ENCODE data around the gene TMEM128.
"Not testable (repeated sequence)": the region's sequence is repeated elsewhere in the genome, so short reads cannot be mapped to it uniquely, and the experiment has no call there.

Gene TMEM128, protein sequence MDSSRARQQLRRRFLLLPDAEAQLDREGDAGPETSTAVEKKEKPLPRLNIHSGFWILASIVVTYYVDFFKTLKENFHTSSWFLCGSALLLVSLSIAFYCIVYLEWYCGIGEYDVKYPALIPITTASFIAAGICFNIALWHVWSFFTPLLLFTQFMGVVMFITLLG

DNA sequence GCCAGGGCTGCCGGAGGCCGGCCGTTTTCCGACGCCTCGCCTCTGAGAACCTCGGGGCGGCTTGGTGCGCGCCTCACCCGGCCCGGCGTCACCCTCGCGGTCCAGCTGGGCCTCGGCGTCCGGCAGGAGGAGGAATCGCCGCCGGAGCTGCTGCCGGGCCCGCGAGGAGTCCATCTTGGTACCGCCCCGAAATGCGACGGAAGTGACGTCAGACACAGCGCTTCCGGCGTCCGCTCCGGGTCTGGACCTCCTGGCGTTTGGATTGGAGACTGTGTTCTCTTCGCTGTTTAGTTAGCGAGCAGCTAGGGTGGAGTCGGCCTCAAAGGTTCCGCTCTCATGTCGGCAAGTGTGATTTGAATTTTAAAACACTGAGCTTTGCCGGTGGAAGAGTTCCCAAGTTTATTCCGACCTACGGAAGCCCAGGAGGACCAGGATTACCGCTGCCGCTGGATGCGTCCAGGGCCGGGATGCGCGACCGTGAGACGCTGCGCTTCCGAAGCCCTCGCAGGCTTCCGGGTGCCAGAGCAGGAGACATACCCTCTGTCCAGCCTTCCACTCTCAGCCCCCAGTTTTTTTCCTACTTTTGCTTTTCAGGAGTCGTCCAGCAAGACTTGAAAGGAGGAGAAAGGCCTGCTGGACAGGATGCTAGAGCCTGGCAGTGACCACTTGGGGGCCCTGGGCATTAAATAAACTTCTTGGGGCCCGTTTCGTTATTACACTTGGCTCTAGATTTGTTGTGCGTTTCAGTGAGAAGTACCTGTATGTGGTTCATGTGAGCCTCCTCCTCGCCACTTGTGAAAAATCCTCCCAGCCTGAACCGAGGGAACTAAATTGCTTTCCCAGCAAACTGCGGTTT lies at the start of gene TMEM128:
TMEM128 (minus strand) TSS at position 195 of the 856 bp plus-strand sequence; CDS start at position 174, 21 bp downstream.
- DNase-seq (ENCODE audit: low read depth) = peak; percentile 76

DNA sequence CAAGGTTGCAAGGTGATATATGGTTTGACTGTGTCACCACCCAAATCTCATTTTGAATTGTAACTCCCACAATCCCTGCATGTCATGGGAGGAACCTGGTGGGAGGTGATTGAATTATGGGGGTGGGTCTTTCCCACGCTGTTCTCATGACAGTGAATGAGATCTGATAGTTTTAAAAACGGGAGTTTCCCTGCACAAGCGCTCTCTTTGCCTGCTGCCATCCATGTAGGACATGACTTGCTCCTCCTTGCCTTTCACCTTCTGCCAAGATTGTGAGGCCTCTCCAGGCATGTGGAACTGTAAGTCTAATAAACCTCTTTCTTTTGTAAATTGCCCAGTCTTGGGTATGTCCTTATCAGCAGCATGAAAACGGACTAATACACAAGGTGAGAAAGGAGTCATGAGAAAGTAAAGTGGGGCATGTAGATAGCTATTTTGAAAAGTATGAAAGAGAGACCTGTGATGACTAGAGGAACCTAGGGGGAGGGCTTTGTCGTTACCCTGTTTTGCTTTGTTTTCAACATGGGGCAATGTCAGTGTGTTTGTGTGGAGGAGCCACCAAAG lies 48.3 kb upstream of the TMEM128 start:
- DNase-seq (ENCODE audit: low read depth) = no peak

DNA sequence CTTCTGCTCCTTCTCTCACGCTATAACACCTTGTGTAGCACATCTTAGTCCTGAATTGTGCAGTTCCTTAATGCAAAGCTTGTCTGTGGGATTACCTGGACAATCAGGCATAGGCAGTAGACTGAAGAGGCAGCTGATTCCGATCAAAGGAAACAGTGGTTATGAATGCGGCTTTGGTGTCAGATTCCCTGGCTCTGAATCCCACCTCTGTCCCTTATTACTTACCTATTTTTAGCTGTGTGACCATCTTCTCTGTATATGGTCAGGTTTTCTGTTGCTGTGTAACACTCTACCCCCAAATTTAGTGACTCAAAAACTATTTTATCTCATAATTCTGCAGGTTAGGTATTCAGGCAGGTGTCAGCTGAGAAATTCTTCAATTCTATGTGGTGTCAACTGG lies 45.3 kb upstream of the TMEM128 start:
- DNase-seq (ENCODE audit: low read depth) = no peak

DNA sequence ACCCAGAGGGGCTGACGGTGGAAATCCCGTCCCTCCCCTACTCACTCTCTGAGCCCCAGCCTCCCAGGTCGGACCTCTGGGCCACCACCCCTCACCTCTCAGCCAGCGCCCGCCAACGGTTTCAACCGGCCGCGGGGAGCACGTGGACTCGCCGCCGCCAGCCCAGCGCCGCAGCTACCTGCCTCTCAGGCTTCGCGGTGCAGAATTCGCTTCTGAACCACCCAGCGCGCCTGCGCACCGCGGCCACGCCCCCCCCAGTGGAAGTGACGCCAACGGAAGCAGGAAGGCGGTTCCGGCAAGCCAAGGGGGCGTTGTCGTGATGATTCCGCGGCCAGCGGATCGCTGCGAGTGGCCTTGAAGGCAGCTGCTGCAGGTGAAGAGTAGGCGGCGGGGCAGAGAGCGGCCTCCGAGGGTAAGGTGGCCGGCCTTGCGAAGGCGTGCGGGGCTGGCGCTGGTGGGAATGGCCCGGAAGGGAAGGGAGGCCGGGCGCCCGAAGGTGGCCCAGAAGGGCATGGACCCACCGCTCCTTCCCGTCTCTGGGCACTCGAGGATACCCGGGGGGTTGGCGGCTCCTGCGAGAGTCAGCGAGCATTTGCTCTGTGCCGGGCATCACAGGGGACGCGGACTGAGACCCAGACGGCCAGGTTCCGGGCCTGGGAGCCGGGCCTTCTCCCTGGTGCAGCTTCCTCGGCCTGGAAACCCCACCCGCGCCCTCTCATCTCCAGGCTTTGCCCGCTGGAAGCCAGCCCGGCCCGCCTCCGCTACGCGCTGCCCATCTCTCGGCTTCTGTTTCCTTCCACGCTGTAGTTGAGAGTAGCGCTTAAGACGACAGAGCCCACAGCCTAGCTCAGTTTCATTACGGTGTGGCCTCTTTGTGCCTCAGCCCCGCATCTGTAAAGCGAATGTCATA lies 42.2 kb upstream of the TMEM128 start, which contains the start of the genes LYAR and ZBTB49:
LYAR (minus strand) TSS at position 214 of the 910 bp plus-strand sequence. CDS start 6,412 bp downstream, outside the sequence.
ZBTB49 (plus strand) TSS at position 311 of the 910 bp plus-strand sequence. CDS start 9,695 bp downstream, outside the sequence.
- DNase-seq (ENCODE audit: low read depth) = peak; percentile 78

DNA sequence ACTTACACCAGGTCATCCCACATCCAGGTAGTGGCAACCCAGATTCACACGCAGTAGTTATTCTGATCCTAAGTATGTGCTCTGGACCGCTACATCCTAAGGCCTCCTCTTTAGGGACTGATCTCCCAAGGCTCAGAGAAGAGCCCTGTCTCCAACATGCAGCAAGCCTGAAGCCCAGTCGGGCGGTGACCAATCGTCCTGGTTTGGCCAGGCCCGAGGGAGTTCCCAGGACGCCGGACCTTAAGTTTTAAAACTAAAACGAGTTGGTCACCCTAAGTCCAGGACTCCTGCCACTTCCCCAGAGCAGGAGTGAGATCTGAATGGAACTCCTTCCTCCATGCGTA lies 41.5 kb upstream of the TMEM128 start:
- no peak for DNase-seq (ENCODE audit: low read depth)

DNA sequence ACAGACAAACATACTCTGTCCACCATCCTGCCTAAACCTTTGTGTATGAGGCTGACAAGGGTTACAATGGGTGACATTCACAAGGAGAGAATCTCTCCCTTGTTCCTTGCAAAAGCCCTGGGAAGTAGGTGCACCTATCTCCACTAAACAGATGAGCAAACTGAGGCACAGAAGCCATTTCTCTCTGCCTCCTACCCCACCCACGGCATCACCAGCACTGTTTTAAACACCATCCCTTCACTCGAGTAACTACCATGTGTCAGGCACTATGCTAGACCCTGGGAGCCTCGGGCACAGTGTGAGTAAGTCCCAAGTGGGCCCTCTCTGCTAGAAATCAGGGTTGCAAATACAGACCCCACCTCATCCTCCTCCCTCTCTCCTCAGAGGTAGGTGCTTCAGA lies 41.0 kb upstream of the TMEM128 start:
- no peak for DNase-seq (ENCODE audit: low read depth)

DNA sequence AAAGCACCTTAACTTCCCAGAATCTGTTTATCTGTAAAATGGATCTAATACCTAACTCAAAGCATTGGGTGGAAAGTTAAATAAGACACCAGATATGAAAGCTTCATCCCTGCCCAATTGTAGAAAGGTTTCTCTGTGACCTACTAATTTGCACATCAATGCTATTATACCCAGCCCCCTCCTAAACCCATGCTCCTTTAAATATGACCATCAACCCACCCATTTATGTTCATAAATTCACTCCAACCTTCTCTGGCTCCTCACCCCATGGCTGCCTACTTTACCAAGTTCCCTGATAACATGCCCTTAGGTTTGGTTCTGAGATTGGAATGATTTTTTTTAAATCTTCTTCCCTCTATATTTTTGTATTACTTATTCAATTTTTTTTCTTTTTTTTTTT lies 40.1 kb upstream of the TMEM128 start:
- no peak for DNase-seq (ENCODE audit: low read depth)

DNA sequence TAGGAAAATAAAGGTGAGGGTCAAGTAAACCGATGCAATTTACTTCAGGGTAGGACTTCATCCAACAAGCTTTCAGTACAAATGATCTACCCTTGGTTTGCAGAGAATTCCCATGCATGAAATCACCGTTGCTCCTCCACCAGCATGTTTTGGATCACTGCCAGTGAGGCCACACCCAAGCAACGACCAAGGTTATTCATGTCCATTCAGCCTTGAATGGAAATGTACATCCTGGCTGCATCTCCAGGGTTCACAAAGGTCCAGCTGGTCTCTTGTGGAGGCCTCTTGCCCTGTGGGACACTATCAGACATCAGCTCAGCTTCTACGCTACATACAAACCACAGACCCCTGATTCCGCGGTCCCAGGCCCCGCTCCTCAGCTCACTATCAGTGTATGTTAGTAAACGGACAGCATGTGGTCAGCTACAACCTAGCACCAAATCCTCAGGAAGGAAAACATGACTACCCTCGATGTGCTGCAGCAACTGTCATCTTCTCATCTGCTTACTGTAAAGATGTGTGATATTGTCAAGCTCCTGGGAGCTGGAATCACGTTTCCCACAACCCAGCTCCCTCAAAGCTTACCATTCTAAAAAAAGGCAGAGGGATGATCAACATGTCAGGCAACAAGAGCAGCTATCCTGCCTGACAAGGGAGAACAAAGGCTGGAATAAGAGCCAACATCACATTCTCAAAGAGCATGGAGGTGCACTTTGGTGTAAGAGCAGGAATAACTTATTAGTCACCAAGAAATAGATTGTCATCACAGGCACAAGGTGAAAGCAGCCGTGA lies 37.0 kb upstream of the TMEM128 start:
- peak; percentile 65 for DNase-seq (ENCODE audit: low read depth)

DNA sequence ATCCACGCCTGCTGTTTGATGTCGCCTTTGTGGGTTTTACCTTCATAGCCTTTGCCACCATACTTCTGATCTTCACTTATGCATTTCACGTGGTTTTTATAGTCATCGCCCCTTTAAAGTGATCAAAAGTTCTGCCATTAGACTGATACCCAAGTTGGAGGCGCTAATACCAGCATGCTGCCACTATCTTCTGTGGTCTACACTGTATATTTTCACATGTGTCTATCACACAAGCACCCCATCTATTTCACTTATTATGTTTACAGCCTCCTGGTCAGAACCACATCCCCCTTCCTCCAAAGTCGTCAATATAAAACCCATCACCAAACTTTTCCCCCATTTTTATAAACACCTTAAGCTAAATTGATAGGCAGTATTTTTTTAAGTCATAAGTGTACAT lies 33.8 kb upstream of the TMEM128 start:
- no peak for DNase-seq (ENCODE audit: low read depth)

DNA sequence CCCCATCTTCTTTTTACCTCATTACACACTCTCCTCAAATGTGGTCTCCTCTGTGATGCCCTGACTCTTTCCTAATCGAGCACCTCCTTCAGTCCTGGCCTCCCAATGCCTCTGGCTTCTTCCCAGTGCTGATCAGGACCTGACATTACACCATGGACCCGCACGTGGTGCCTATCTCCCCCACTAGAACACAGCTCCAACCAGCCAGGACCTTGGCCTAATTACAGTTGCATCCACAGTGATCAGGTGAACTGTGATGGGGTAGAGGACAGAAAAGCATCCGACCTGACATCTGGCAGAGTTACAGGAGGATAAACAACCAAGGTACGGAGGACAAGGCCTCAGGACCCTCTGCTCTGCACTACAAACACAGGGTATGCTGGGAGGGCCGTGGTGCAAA lies 29.5 kb upstream of the TMEM128 start:
- DNase-seq (ENCODE audit: low read depth) = no peak

DNA sequence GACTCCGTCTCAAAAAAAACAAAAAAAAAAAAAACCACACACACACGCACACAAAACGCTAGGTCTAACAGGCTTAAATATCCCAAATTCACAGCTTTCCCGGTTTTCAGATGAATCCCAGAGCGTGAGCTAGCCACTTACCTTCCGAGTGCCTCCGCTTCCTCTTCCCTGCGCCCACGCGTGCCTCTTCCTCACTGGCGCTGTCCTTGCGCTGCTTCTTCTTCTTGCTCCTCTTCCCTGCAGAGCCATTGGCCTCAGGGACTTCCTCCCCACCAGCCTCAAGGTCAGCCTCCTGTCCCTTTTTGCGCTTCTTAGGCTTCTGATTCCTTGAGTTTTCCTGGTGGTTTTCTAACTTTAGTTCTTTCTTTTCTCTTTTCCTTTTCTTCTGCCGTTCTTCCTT lies 26.2 kb upstream of the TMEM128 start:
- no peak for DNase-seq (ENCODE audit: low read depth)

DNA sequence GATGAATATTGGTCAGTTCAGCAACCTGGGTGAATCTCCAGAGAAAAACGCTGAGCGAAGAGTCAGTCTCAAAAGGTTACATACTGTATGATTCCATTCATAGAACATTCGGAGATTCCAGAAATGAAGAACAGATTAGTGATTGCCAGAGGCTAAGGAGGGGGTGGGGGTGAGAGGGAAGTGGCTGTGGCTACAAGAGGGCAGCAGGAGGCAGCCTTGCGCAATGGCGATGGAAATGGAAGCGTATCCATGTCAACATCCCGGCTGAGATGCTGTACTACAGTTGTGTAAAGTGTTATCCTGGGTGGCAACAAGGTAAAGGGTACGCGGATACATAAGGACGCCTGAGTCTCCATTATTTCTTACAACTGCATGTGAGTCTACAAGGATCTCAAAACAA lies 23.9 kb upstream of the TMEM128 start:
- no peak for DNase-seq (ENCODE audit: low read depth)

DNA sequence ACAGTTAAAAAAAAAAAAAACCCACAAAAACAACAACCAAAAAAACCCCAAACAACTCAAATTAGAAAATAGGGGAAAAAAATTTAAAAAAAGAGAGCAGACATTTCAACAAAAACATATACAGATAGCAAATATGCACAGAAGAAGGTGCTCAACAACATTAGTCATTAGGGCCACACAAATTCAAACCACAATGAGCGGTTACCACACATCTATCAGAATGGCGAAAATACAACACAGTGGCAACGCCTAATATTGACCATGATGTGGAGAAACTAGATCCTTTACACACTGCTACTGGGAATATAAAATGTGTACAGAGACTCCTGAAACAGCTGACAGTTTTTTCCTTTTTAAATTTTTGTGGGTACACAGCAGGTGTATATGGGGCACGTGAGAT lies 22.5 kb upstream of the TMEM128 start:
- DNase-seq (ENCODE audit: low read depth) = no peak

DNA sequence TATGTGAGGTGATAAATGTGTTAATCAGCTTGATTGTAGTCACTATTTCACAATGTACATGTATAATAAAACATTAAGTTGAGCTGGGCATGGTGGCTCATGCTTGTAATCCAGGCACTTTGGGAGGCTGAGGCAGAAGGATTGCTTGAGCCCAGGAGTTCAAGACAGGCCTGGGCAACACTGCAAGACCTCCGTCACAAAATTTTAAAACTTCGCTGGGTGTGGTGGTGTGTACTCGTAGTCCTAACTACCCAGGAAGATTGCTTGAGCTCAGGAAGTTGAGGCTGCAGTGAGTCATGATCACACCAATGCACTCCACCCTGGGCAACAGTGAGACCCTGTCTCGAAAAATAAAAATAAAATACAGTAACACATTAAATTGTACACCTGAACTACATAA lies 21.8 kb upstream of the TMEM128 start:
- no peak for DNase-seq (ENCODE audit: low read depth)

DNA sequence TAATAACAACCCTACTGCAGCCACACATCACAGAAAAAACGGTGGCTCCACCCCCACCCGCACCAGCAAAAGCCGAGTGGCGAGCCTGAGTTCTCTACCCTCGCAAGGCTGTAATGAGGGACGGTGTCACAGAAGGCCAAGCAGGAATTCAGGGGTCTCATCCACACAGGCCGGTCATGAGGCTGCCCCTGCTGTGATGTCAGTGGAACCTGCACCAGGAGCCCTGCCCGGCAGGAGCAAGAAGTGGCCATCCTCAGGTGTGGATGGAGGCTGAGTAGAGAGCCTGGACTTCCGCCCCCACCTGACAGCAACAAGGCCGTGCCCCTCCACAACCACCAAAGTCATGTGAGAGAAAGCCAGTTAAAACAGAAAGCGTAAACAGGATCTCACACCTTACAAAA lies 21.3 kb upstream of the TMEM128 start:
- no peak for DNase-seq (ENCODE audit: low read depth)

DNA sequence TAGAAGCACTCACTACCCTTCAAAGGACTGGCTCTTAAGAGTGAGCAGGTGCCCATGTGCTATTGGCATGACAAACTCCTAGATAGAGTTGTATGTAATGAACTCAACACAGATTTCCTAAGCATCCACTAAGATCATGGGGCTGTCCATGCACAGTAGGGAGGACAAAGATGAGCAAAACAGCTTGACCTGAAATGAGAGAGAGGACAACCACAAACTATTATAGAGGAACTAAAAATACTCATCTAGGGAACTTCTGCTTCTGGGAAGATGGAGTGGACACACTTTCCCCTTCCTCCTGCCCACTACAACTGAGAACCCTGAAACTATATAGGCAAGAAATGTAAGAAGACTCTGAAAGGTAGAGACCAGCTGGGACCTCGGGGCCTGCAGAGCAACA lies 20.8 kb upstream of the TMEM128 start:
- no peak for DNase-seq (ENCODE audit: low read depth)

DNA sequence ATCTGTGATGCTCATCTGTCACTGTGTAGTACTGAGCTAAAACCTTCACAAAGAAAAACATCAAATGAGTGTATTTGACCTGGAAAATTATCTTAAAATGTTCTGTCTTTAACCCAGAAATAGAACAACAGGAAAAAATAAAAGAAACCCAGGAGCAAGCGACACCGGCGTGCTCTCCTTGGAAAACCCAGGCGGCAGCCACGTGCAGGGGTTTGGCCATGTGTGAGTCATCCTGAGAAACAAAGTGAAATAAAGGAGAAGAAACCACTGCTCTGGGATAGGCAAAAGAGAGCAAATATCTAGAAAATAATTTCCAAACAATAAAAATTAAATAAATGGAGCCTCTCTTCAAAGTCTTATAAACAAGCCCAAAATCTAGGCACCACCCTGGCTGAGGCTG lies 20.0 kb upstream of the TMEM128 start:
- DNase-seq (ENCODE audit: low read depth) = no peak

DNA sequence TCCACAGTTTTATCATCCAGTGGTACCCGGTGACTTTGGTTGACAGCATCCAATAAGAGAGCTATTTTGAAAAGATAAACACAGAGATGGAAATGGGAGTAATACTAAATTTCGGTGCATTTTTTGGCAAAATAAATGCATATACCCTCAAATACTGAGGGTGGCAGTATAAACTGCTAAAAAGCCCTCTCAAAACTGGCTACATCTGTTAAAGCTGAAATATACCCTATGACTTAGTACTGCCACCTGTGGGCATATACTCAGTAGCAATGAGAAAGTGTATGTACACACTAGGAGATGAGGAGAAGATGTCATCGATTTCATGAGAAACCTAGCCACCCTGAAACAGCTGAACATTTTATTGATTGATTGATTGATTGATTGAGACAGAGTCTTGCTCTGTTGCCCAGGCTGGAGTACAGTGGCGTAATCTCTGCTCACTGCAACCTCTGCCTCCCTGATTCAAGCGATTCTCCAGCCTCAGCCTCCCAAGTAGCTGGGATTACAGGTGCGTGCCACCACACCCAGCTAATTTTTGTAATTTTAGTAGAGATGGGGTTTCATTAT lies 12.2 kb upstream of the TMEM128 start:
- no peak for DNase-seq (ENCODE audit: low read depth)

DNA sequence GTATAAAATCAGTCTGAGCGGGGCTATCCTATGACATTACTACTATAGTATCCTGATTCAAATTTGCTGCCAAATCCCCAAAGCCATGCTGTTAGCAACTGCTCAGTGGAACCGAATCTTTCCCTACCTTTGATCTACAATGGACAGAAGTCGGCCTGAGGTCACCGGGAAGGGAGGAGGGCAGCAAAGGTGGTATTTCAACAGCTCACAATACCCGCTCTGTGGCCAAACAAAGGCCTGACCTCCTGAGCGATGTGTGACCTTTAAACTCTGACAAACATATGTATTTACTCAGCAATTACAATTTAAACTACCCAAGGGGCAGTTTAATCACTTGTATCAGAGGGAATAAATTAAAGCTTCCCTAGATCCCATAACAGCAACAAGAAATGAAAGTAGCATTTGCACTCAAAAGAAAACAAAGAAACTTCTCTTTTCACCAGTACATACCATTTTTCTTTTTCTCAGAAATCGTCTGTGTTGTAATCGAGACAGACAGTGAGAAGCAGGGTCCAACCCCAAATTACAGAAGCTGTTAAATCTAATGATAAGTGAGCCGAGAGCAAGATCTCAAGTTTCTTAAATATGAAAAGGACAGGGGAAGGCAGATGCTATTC lies 11.6 kb upstream of the TMEM128 start:
- DNase-seq (ENCODE audit: low read depth) = no peak

DNA sequence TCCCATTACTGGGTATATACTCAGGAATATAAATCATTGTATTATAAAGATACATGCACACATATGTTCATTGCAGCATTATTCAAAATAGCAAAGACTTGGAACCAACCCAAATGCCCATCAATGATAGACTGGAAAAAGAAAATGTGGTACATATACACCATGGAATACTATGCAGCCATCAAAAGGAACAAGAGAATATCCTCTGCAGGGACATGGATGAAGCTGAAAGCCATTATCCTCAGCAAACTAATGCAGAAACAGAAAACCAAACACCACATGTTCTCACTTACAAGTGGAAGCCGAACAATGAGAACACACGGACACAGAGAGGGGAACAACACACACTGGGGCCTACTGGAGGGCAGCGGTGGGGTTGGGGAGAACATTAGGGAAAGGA lies 9.7 kb upstream of the TMEM128 start:
- DNase-seq (ENCODE audit: low read depth) = not testable (repeated sequence)

DNA sequence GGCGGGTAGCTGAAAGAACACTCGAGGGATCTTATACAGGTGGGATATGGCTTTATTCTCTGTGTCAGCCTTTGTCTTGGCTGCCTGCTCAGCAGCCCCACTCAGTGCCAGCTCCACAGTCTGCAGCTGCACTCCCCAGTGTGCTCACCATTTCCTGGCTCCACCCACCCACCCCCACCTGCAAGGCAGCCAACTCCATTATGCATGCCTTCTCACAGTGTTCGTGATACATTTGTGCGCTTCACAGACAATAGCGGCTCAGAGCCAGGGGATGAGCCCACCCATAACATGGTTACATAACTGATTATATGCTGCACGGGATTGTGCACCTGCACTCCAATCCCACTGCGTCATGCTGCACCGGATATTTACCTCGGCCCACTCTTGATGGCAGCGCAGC lies 8.8 kb upstream of the TMEM128 start:
- no peak for DNase-seq (ENCODE audit: low read depth)

All from CMK (cell line).